CD14-positive monocyte (primary cell): ENCODE data around the gene FAM98C. TPM values are rescaled to one million over a fixed set of nuclear protein-coding genes. Genes with fewer than 3 reads are reported as not detected.

Experiments used
- DNase-seq, 3 donors: peaks; one replicate each; pipeline ENCODE4 v3.0.0-alpha.2; 2011 to 2022
- H2AFZ ChIP-seq: 2 replicates; pipeline ENCODE4 v1.6.0; 2012; ENCODE audit warnings: mild to moderate bottlenecking, low read depth, low read length, inconsistent platforms; ENCODE audit not compliant: insufficient read depth, poor library complexity, severe bottlenecking
- H3K27ac ChIP-seq, 2 donors: 1 replicate in 1 of 2; 2 replicates in 1 of 2; pipeline ENCODE4 v1.5.1; 2012 to 2013; ENCODE audit warnings: low read length in 2 of 2, control low read depth in 1 of 2, inconsistent platforms in 1 of 2, low read depth in 1 of 2, mild to moderate bottlenecking in 1 of 2
- H3K27me3 ChIP-seq, 2 donors: one replicate each; pipeline versions ENCODE4 v1.6.0 to v1.6.1; 2011 to 2013; ENCODE audit warnings: low read length in 2 of 2; ENCODE audit not compliant: control insufficient read depth in 2 of 2, insufficient read depth in 2 of 2
- H3K36me3 ChIP-seq, 2 donors: replicated peaks in 1 of 2; 1 replicate in 1 of 2; 2 replicates in 1 of 2; pipeline versions ENCODE4 v1.5.1 to v1.6.1; 2012 to 2013; ENCODE audit warnings: low read length in 2 of 2, control low read depth in 1 of 2, inconsistent platforms in 1 of 2, mild to moderate bottlenecking in 1 of 2; ENCODE audit not compliant: insufficient read depth in 2 of 2, control insufficient read depth in 1 of 2
- H3K4me1 ChIP-seq, 2 donors: 1 replicate in 1 of 2; 2 replicates in 1 of 2; pipeline versions ENCODE4 v1.5.1 to v1.6.1; 2012 to 2013; ENCODE audit warnings: low read length in 2 of 2, control low read depth in 1 of 2, inconsistent platforms in 1 of 2, mild to moderate bottlenecking in 1 of 2, moderate library complexity in 1 of 2; ENCODE audit not compliant: insufficient read depth in 2 of 2, control insufficient read depth in 1 of 2
- H3K4me2 ChIP-seq: replicated peaks from 2 replicates; pipeline ENCODE3; 2012; ENCODE audit warnings: low read length, moderate library complexity, mild to moderate bottlenecking; ENCODE audit not compliant: poor library complexity, severe bottlenecking; ENCODE audit errors: extremely low read depth
- H3K4me3 ChIP-seq, 3 experiments: fragments of 200-600 bp in 1 of 3; sonication (generic) in 1 of 3; replicated peaks in 1 of 3; 1 replicate in 2 of 3; 2 replicates in 1 of 3; pipeline ENCODE4 v1.5.1; 2011 to 2013; ENCODE audit warnings: low read length in 3 of 3, mild to moderate bottlenecking in 3 of 3, control low read depth in 2 of 3, low read depth in 2 of 3, inconsistent platforms in 1 of 3, moderate library complexity in 1 of 3
- H3K79me2 ChIP-seq: 2 replicates; pipeline ENCODE4 v1.6.0; 2012; ENCODE audit warnings: mild to moderate bottlenecking, control low read depth, inconsistent platforms, low read length, moderate library complexity; ENCODE audit not compliant: insufficient read depth
- H3K9ac ChIP-seq: 2 replicates; pipeline ENCODE4 v1.6.0; 2017; ENCODE audit warnings: low read length, mild to moderate bottlenecking; ENCODE audit not compliant: insufficient read depth, poor library complexity, severe bottlenecking
- H3K9me3 ChIP-seq, 2 donors: replicated peaks in 1 of 2; 1 replicate in 1 of 2; 2 replicates in 1 of 2; pipeline versions ENCODE4 v1.5.1 to v1.6.1; 2012 to 2013; ENCODE audit warnings: low read length in 2 of 2, control low read depth in 1 of 2; ENCODE audit not compliant: control insufficient read depth in 1 of 2, insufficient read depth in 1 of 2
- H4K20me1 ChIP-seq: 2 replicates; pipeline ENCODE4 v1.6.0; 2012; ENCODE audit warnings: mild to moderate bottlenecking, low read length, control low read depth, moderate library complexity; ENCODE audit not compliant: insufficient read depth
- H3K27ac Mint-ChIP-seq, 7 donors: one replicate each; pipeline ENCODE4 v1.8.0; 2020; ENCODE audit warnings: mild to moderate bottlenecking in 7 of 7, mixed read lengths in 7 of 7, moderate library complexity in 6 of 7, inconsistent platforms in 2 of 7
- H3K27me3 Mint-ChIP-seq, 3 donors: one replicate each; pipeline ENCODE4 v1.8.0; 2021 to 2022; ENCODE audit warnings: low read depth in 3 of 3, mild to moderate bottlenecking in 3 of 3, mixed read lengths in 3 of 3, moderate library complexity in 3 of 3, inconsistent platforms in 1 of 3
- H3K36me3 Mint-ChIP-seq, 2 donors: one replicate each; pipeline ENCODE4 v1.8.0; 2020; ENCODE audit warnings: mixed read lengths in 2 of 2, inconsistent platforms in 1 of 2, mild to moderate bottlenecking in 1 of 2
- H3K4me1 Mint-ChIP-seq: one replicate; pipeline ENCODE4 v1.8.0; 2020; ENCODE audit warnings: mild to moderate bottlenecking, mixed read lengths
- H3K4me3 Mint-ChIP-seq, 2 donors: one replicate each; pipeline ENCODE4 v1.8.0; 2020; ENCODE audit warnings: mild to moderate bottlenecking in 2 of 2, mixed read lengths in 2 of 2, moderate library complexity in 1 of 2
- H3K9me3 Mint-ChIP-seq, 7 donors: one replicate each; pipeline ENCODE4 v1.8.0; 2020 to 2022; ENCODE audit warnings: mixed read lengths in 7 of 7, mild to moderate bottlenecking in 6 of 7, moderate library complexity in 6 of 7, inconsistent platforms in 2 of 7
- CTCF ChIP-seq: fragments of 200-600 bp; IDR thresholded peaks from one replicate; pipeline ENCODE4 v1.8.0; 2022; ENCODE audit warnings: antibody characterized with exemption, mild to moderate bottlenecking
- WGBS: methylation state at CpG from one replicate; pipeline ENCODE4 v1.1.5; 2013; ENCODE audit warnings: missing lambda C conversion rate; ENCODE audit not compliant: insufficient coverage; 5-methylcytosine and 5-hydroxymethylcytosine counted together
- intact Hi-C, 2 donors: fragments of 100-400 bp; cut with micrococcal nuclease; formaldehyde crosslinking; loops; one replicate each; pipeline versions ENCODE4 v1.15.0 to v1.15.1; 2023
- polyA plus RNA-seq, 3 donors: library from polyadenylated mRNA; depleted of rRNA in 1 of 3; unstranded in 2 of 3; stranded (reverse) in 1 of 3; fragments of 300-500 nt in 2 of 3; fragments of >200 nt in 1 of 3; fragmentation: Illumina TruSeq in 2 of 3; gene quantifications; 1 replicate in 2 of 3; 2 replicates in 1 of 3; pipeline ENCODE4 v1.2.3, GENCODE V29; 2012 to 2021

The FAM98C gene
- polyA plus RNA-seq, 3 donors = 8.5 to 41.0 (median 12.6) TPM

- H3K36me3 ChIP-seq = no peaks in the 10 kb centered on the region
- H3K4me2 ChIP-seq = no peak overlapping the region
- Mint-ChIP-seq H3K4me3 (peak overlapping the region in 1 of 2 donors; percentile 61), H3K27me3 (peaks cover 8 to 12% (median 11%) of the 10 kb centered on the region in 3 donors), H3K27ac (no peak overlapping the region), H3K9me3 (peaks cover 0 to 1% (median 0%) of the 10 kb centered on the region in 7 donors), H3K4me1 (peaks cover 20% of the 10 kb centered on the region), H3K36me3 (no peaks in the 10 kb centered on the region)
- no peak overlapping the region for H3K27ac ChIP-seq
- H3K4me3 ChIP-seq = no peak overlapping the region
- H3K27me3 ChIP-seq = peaks cover 0 to 13% of the 10 kb centered on the region in 2 donors
- TF ChIP-seq CTCF = no peak
- intact Hi-C loops = no loop called here
- peaks cover 14 to 15% of the 10 kb centered on the region in 2 donors for H3K4me1 ChIP-seq
- H2AFZ ChIP-seq = no peak overlapping the region
- 60% methylated on average over 1 of the region's 13 CpGs for WGBS
- no peak for DNase-seq
- H3K9me3 ChIP-seq = no peaks in the 10 kb centered on the region
- no peak overlapping the region for H3K9ac ChIP-seq
- H4K20me1 ChIP-seq = no peaks in the 10 kb centered on the region
- H3K79me2 ChIP-seq = no peaks in the 10 kb centered on the region
Measured at GRCh38 chr19:38434549-38435051, 31.7 kb downstream of the FAM98C start.

- H3K9me3 ChIP-seq = no peaks in the 10 kb centered on the region
- Mint-ChIP-seq H3K27ac (no peak overlapping the region), H3K4me3 (no peak overlapping the region), H3K27me3 (peaks cover 4 to 13% (median 10%) of the 10 kb centered on the region in 3 donors), H3K4me1 (peaks cover 23% of the 10 kb centered on the region), H3K9me3 (peaks cover 0 to 1% (median 0%) of the 10 kb centered on the region in 7 donors), H3K36me3 (no peaks in the 10 kb centered on the region)
- peaks cover 0 to 13% of the 10 kb centered on the region in 2 donors for H3K27me3 ChIP-seq
- 100% methylated on average over 2 of the region's 6 CpGs for WGBS
- H3K4me1 ChIP-seq = peaks cover 14 to 15% of the 10 kb centered on the region in 2 donors
- no peak overlapping the region for H3K9ac ChIP-seq
- no peak for DNase-seq
- intact Hi-C loops = no loop called here
- H3K79me2 ChIP-seq = no peaks in the 10 kb centered on the region
- no peak for TF ChIP-seq CTCF
- no peaks in the 10 kb centered on the region for H4K20me1 ChIP-seq
- H3K4me2 ChIP-seq = no peak overlapping the region
- H2AFZ ChIP-seq = no peak overlapping the region
- no peak overlapping the region for H3K4me3 ChIP-seq
- H3K36me3 ChIP-seq = no peaks in the 10 kb centered on the region
- no peak overlapping the region for H3K27ac ChIP-seq
Measured at GRCh38 chr19:38437295-38437694, 34.4 kb downstream of the FAM98C start.
